GM12892 (cell line): ENCODE measurements around the gene DSCAML1.

Source experiments
- POLR2A ChIP-seq: IDR thresholded peaks from 2 replicates; pipeline ENCODE4 v1.6.1; 2011; ENCODE audit warnings: low read depth, low read length, control low read depth
- POLR2AphosphoS5 ChIP-seq: IDR thresholded peaks from 2 replicates; pipeline ENCODE4 v1.6.1; 2011; ENCODE audit warnings: low read depth, low read length, control low read depth

DNA sequence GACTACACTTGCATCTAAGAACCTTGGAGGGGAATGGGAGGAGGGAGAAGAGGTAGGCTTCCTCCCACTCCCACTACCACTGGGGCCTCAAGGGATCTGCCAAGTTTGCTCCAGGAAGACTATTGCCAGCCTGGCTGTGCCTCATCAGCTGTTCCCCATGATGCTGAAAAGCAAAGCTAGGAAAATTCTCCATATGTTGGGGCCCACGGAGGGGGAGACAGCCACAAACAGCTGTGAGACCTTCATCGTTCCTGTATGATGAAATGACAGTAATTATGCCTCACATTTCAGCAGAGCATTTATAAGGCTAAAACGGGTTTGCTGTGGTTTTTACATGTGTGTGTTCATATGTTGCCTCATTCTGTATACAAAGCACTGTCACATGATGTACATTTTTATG is 6.7 kb downstream of the DSCAML1 start:
- TF ChIP-seq POLR2AphosphoS5, result no peak
- TF ChIP-seq POLR2A, result no peak
